GM21576 (cell line): ENCODE results near the gene DET1.
"Not testable (repeated sequence)": the region's sequence is repeated elsewhere in the genome, so short reads cannot be mapped to it uniquely, and the experiment has no call there.

Source experiments
- ATAC-seq: cut with Tn5 transposase; IDR thresholded peaks from one replicate; pipeline ENCODE4 v1.9.1; 2021; ENCODE audit warnings: mild to moderate bottlenecking, moderate library complexity; ENCODE audit not compliant: unreplicated experiment

Gene DET1

DNA sequence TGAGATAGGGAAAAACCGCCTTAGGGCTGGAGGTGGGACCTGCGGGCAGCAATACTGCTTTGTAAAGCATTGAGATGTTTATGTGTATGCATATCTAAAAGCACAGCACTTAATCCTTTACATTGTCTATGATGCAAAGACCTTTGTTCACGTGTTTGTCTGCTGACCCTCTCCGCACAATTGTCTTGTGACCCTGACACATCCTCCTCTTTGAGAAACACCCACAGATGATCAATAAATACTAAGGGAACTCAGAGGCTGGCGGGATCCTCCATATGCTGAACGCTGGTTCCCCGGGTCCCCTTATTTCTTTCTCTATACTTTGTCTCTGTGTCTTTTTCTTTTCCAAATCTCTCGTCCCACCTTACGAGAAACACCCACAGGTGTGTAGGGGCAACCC lies 5.4 kb downstream of the DET1 start:
- not testable (repeated sequence) for ATAC-seq

DNA sequence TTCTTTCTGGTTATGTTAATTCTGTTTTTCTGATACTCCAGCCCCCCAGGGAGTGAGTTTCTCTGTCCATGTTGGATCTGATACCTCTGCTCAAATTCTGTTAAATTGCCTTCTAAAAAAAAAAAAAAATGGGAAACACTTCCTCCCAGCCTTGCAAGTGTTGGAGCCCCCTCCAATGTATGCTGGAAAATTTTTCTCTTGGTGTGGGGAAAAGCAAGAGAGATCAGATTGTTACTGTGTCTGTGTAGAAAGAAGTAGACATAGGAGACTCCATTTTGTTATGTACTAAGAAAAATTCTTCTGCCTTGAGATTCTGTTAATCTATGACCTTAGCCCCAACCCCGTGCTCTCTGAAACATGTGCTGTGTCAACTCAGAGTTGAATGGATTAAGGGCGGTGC lies 6.1 kb downstream of the DET1 start:
- ATAC-seq: not testable (repeated sequence)

DNA sequence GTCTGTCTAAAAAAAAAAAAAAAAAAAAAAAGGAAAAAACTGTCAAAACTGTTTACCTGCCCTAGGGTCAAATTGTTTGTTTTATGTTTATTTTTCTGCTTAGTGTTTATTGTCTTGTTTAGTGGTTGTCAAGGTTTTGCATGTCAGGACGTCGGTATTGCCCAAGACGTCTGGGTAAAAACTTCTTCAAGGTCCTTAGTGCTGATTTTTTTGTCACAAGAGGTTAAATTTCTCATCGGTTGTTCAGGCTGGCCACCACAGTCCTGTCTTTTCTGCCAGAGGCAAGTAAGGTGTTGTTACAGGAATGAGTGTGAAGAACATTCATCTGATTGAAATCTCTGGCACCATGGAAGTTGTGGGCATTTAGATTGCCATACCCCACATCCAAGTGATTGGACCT lies 7.0 kb downstream of the DET1 start:
- no peak for ATAC-seq

GRCh38 chr15:88538972-88539371 lies 7.5 kb downstream of the DET1 start:
- no peak for ATAC-seq

DNA sequence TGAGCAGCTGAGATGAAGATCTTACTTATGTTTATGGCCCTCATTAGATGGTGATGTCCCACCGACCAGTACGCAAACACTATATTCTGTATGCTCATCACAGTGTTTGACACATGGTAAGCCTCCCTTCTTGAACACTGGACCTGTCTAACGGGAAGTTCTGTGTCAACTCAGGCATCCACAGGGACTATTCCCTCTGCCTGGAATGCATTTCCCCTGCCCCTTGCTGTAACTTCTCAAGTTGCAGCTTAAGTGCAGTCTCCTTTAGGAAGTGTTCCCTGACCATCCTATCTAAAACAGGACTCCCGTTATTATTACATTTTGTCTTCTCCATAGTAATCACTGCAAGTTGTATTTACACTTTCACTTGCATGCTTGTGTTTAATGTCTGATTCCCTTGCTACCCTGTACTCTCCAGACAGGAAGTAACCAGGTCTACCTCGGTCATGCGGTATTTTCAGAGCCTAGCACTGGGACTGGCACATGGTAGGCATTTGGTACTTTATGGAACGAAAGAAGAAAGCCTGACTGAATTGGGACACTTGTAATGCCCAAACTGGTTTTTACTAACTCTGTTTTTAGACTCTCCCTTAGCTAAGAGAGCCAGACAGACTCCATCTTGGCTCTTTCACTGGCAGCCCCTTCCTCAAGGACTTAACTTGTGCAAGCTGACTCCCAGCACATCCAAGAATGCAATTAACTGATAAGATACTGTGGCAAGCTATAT lies 8.7 kb downstream of the DET1 start:
- no peak for ATAC-seq

- ATAC-seq: no peak
These were observed 10.7 kb downstream of the DET1 start for GRCh38 chr15:88535607-88536313.

- no peak for ATAC-seq
These were observed 11.4 kb downstream of the DET1 start for GRCh38 chr15:88535100-88535499.

DNA sequence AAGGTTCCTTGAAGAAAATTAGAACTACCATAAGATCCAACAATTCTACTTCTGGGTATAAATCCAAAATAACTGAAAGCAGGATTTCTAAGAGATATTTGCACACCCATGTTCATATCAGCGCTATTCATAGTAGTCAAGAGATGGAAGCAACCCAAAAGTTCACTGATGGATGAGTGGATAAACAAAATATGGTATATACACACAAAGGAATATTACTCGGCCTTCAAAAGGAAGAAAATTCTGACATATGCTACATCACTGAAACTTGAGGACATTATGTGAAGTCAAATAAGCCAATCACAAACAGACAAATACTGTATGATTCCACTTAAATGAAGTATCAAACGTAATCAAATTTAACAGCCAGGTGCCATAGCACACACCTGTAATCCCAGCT lies 13.1 kb downstream of the DET1 start:
- ATAC-seq: no peak

DNA sequence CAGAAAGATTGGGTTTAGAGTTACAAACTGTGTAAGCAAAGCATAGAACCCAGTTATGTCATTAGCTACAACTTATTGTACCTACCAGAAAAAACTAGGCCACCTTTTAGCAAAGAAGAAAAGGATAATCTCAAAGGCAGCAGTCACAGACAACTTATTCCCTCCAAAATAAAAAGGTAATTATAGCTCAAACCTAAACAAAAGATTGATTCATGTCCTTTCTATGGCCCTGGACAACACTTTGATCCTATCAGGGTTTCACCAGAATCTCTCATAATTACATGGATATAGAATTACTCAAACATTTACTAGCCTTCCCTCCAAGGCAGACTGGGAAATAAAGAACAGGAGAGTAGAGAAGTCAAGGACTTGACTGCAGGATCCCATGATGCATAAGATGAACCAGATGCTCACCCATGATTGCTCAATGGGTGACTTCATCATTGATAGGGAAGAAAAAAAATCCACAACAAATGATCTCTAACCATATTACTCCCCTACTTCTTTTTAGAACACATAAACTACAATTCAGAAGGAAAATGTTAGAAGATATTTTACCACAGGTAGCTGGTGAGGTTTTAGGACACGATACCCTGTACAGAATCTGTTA lies 17.4 kb downstream of the DET1 start:
- no peak for ATAC-seq

DNA sequence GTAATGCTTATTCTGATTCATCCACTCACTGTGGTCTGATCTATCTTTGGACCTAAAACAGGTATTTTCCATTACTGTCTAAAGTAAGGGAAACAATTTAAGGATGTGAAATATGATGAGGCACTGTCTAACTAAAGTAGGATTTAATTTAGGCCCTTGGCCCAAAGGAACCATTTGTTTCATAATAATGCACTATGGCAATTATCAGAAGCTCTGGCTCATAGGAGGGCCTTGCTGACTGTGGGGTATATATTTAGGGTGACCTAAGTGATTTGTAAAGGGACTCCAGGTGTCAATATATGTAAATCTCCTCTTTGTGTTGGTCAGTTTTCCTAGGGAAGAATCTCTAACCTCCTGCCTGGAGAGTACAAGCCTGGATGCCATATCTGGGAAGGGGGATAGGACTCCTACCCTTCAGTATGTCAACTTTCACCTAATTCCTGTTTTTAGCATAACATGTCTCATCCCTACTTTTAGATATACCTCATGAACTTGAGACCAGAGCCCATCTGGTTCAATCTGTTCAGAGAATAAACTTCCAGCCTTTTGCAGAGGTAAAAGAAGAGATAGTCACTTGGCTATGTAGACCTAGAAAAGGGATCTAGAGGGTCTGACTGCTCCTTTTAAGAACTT lies 20.1 kb downstream of the DET1 start:
- ATAC-seq: no peak

DNA sequence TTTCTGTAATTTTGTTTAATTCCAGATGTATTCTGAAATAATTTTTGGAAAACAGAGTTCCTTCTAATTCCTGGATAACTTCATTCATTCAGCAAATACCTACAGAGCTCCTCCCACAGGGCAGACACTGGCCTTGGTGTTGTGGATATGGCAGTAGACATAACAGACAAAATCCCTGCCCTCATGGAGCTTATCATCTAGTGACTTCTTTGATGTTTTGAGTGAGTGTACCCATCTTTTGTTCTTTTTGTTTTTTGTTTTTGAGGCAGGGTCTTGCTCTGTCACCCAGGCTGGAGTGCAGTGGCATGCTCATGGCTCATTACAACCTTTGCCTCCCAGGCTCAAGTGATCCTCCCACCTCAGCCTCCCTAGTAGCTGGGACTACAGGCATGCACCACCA lies 21.1 kb downstream of the DET1 start:
- no peak for ATAC-seq

DNA sequence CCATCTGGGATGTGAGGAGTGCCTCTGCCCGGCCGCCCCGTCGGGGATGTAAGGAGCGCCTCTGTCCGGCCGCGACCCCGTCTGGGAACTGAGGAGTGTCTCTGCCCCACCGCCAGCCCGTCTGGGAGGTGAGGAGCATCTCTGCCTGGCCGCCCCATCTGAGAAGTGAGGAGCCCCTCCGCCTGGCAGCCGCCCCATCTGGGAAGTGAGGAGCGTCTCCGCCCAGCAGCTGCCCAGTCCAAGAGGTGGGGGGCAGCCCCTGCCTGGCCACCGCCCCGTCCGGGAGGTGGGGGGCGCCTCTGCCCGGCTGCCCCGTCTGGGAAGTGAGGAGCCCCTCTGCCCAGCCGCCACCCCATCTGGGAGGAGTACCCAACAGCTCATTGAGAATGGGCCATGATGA lies 22.4 kb downstream of the DET1 start:
- not testable (repeated sequence) for ATAC-seq

DNA sequence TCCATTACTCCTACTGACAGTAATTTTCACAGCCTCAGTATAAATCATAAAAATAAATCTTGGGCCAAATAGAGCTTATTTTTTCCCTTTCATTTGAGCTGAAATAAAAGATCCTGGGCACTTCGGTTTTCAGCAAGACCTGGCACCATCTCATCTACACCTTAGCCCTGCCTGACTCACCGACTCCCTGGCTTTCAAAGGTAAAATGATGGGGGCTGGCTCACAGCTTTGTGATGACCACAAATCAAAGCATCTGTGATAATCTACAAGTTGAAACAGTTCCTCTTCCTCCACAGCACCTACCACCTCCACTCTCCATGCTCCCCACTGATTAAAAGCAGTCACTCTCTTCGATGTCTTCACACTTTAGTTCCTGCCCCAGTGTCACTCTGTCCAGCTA lies 27.6 kb downstream of the DET1 start:
- no peak for ATAC-seq

- no peak for ATAC-seq
These were observed 33.3 kb downstream of the DET1 start for GRCh38 chr15:88513195-88513594.

DNA sequence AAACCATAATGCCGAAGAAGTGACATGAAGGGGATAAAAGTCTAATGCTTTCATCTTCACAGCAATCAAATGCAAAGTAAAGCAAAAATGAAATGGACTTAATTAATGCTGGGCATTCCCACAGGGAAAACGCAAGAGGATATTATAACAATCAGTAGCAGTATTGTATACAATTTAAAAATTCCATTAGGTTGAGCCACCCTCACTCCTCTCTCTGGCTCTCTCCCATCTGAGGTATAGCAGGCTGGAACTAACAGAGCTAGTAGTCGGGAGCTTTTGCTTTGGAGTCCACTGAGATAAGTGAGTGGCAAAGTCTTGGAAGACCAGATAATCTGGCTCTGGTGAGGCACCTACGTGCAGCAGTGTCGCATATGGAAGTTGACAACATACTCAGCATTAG lies 33.9 kb downstream of the DET1 start:
- no peak for ATAC-seq

GRCh38 chr15:88512078-88512477 lies 34.4 kb downstream of the DET1 start:
- no peak for ATAC-seq

- ATAC-seq: no peak
These were observed 35.3 kb downstream of the DET1 start for GRCh38 chr15:88511161-88511560.

- ATAC-seq: no peak
These were observed 36.5 kb downstream of the DET1 start for GRCh38 chr15:88509964-88510363.

- no peak for ATAC-seq
These were observed 37.2 kb downstream of the DET1 start for GRCh38 chr15:88509321-88509720.

DNA sequence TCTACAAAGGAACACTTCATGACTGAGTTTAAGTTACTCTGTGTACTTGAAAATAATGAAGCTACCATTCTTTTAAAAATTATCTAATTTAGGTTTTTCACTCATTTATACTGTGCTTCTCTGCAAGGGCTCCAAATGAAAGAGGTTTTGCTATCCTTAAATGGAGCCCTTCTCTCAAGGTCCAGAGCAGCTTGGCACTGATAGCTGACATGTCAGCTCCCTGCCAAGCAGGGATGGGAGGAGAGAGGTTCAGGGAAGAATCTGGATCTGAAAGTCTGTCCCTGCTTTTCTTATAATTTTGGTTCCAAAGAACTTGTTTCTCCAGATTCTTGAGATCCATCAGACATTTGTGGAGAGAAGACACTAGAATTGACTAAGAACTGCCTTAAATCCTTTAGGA lies 39.9 kb downstream of the DET1 start:
- no peak for ATAC-seq

GRCh38 chr15:88505721-88506120 lies 40.8 kb downstream of the DET1 start:
- no peak for ATAC-seq

DNA sequence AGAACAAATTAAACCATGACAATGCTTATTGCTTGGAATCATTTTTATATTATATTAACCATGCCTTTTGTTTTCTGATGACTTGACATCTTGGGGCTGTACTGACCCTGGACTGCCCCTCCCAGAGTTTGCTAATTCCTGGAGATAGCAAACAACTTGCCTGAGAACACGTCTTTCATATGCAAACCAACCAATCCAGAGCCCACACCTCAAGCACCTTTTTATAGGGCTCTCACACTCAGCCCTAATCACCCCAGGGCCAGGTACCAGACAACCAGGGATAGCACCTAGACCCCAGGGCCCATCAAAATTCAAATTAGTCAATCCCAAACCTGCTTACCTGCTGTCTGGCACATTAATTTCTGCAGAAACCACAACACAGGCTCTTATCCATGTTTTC lies 42.0 kb downstream of the DET1 start:
- ATAC-seq: no peak
